ENCODE measurements around the gene PHKG1. TPM values are rescaled to one million over a fixed set of nuclear protein-coding genes. Genes with fewer than 3 reads are reported as not detected.
A peak's percentile ranks its signal among the peaks of the same experiment; 100 is the strongest.
"Not testable (repeated sequence)": the region's sequence is repeated elsewhere in the genome, so short reads cannot be mapped to it uniquely, and the experiment has no call there.

PHKG1 gene
- polyA plus RNA-seq (ENCODE audit: insufficient read length in 3 of 3): 1 to 10 TPM; 1.0 to 3.0 (median 2.6) TPM
- long read RNA-seq, donor 1: 0 reads
- long read RNA-seq, donor 2: 0 reads
- long read RNA-seq, donor 3: 0 reads
- long read RNA-seq, donor 4: 0 reads
- long read RNA-seq, donor 5: 0 reads
- long read RNA-seq, donor 6: 0 reads
- long read RNA-seq, donor 7, partial matches to known transcripts: 8 of 46 reads
- long read RNA-seq, donor 7, other reads (novel, unspliced or antisense): 38 of 46 reads
- long read RNA-seq, donor 8: 0 reads
- long read RNA-seq, donor 9, partial matches to known transcripts: 8 of 34 reads
- long read RNA-seq, donor 9, other reads (novel, unspliced or antisense): 26 of 34 reads
- long read RNA-seq, donor 10: 0 reads
- long read RNA-seq, donor 11: 0 reads
- long read RNA-seq, donor 12, partial matches to known transcripts: 12 of 57 reads
- long read RNA-seq, donor 12, other reads (novel, unspliced or antisense): 45 of 57 reads
- long read RNA-seq, donor 13, partial matches to known transcripts: 0 of 10 reads
- long read RNA-seq, donor 13, other reads (novel, unspliced or antisense): 10 of 10 reads
- long read RNA-seq, donor 14: 0 reads
- long read RNA-seq, donor 15: 0 reads
- long read RNA-seq, donor 16, partial matches to known transcripts: 9 of 9 reads
- long read RNA-seq, donor 16, other reads (novel, unspliced or antisense): 0 of 9 reads

DNA sequence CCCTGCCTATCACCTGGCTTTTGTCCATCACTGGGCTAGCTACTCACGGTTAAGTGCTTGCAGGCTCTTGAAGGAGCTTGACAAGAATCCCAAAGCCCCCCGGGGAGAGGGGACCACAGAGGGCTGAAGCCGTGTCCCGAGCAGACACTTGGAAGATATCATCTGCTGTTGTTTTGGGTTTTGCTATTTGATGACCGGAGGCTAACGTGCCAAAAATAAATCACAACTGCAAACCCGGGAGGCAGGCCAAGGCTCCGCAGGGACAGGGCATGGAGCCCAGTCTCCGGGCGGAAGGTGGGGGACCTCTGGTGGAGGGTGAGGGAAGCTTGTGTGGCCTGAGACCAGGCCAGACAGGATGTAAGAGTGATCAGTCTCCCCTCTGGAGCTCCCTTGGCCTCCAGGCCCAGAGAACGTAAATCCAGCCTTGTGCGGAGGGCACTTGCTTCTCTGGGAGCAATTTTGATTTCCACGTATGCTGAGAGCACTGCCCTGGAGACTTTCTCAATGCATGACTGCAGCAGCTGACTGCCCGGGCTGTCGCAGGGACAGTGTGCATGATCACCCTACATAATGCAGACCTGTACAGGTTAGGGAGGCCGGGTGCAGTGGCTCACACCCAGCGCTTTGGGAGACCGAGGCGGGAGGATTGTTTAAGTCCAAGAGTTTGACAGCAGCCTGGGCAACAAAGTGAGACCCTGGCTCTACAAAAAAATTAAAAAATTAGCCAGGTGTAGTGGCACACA is at the start of gene PHKG1:
PHKG1 (minus strand) TSS at position 164 of the 743 bp plus-strand sequence. CDS start 4,011 bp downstream, outside the sequence.
- DNase-seq: no peak

- not testable (repeated sequence) for DNase-seq
Observed at GRCh38 chr7:56131062-56131461, 38.3 kb upstream of the PHKG1 start.

DNA sequence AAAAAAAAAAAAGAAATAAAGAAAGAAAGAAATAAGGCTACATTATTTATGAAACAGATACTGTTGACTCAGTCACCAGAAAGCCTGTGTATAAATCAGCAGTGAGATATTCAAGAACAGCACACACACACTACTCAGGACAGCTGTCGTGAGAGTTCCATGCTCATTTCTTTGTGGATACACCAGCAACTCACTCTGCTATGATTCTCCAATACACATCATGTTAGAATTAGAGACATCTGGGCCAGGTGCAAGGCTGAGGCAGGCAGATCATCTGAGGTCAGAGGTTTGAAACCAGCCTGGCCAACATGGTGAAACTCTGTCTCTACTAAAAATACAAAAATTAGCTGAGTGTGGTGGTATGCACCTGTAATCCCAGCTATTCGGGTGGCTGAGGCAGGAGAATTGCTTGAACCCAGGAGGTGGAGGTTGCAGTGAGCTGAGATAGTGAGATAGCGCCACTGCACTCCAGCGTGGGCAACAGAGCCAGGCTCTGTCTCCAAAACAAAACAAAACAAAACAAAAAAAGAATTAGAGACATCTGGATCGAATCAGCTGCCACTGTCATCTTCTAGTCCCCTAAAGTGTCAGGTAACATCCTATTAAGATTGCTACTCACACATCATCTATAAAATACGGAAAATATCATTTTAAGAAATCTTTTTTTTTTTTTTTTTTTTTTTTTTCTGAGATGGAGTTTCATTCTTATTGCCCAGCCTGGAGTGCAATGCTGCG is 34.7 kb upstream of the PHKG1 start:
- no peak for DNase-seq

- no peak for DNase-seq
Observed at GRCh38 chr7:56125831-56126230, 33.1 kb upstream of the PHKG1 start.

DNA sequence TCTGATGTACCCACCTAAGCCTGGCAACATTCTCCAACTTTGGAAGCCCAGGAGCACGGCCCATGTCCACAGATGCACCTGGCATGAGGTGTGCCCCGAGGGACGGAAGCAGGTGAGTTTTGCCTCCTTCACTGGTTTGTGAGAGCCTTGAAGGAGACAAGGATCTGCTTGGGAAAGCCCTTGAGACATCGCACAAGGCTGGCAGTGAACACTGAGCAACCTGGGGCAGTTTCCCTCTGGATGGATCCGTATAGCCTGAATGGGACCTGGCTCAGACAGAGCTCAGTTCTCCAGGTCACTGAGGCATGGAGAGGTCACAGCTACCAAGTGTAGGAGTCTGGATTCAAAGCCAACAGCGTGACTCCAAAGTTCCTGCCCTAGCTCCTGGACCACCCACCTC is 32.2 kb upstream of the PHKG1 start:
- DNase-seq: no peak

GRCh38 chr7:56121440-56121839 is 28.7 kb upstream of the PHKG1 start:
- DNase-seq: no peak

DNA sequence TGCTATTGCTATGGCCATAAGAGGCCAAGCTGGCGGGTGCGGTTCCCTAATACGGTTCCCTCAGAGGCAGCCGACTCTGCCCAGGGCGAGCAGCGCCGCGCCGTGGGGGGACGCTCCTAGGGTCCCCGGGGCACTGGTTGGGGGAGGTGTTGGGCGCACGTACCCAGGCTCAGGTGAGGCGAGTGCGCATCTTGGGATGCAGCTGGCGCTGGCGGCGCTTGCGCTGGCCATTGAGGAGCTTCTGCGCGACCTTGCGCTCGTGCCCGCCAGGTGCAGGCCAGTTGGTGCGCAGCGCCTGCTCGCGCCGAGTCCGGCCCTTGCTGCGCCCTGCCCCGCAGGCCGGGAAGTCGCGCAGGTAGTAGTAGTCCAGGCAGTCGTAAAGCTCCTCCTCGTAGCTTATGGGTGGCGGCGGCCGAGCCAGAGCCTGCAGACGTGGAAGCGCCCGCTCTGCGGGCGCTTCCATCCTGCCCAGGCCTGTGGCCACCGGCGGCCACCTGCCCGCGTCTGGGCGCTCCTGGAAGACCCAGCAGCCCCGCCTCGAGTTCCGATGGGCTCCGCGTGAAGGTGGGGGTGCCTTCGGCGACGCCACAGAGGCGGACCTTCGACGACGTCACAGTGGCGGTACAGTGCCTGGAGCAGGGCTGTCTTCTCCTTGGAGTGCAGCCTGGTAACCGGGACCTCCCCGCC is 23.2 kb upstream of the PHKG1 start, which contains the start of gene NUPR2:
NUPR2 (minus strand) TSS at position 566 of the 687 bp plus-strand sequence; CDS start at position 463, 103 bp downstream.
- DNase-seq: no peak

- not testable (repeated sequence) for DNase-seq
Observed at GRCh38 chr7:56112244-56112643, 19.5 kb upstream of the PHKG1 start.

DNA sequence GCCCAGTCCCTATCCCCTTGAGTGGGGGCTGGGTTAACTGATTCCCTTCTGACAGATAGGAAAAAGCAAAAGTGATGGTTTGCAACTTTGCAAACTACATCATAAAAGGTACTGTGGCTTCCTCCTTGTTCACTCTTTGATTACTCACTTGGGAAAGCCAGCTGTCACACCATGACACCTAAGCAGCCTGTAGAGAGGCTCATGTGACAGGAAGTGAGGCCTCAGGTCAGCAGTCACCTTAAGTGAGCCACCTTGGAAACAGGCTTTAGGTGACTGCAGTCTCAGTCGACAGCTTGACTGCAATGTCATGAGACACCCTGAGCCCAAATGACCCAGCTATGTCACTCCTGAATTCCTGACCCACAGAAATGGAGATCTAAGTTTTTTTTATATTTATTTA is 17.9 kb upstream of the PHKG1 start:
- no peak for DNase-seq

- no peak for DNase-seq
Observed at GRCh38 chr7:56107954-56108258, 15.2 kb upstream of the PHKG1 start.

DNA sequence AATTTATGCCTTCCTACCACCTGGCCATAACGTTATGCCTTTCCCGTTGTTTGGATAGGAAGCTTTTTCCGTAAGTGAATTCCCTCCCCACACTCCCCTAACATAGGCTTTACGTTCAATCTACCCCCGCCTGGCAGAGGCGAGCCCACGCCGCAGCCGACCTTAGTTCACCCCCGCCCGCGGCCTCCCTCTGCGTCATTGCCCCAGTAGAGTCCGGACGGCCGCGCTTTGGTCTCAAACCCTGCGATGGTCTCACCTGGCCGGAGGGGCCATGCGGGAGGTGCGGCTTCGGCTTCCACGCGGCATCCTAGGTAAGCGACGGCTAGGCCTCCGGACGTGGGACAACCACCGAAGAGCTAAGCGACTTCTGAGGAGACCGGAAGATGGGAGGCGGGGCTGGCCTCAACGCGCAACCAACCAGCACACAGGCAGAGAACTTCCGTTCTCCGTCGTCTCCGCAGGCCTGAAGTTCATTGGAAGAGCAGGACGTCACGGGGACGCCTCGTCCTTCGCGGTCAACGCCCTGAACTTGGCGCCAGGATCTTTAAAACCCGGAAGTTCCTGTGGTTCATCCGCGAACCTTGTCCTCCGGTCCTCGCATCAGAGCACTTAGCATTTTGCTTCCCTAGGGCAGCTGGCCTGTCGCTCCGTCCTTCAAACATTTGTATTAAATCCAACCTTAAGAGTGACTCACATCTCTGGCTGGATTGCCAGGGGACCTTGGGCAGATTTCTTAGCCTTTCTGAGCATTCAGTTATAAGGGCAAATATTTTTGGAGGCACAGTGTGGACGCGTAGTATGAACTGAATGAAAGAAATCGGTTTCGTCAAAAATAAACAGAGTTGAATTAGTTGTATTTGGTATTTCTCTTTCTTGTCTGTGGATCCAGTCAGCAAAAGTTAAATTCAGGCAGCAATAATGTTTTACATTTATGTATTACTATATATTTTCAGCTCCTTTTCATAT is 13.6 kb upstream of the PHKG1 start, which contains the start of gene CHCHD2:
CHCHD2 (minus strand) TSS at position 369 of the 966 bp plus-strand sequence; CDS start at position 306, 63 bp downstream.
- DNase-seq: peak; percentile 98

- peak; percentile 38 for DNase-seq
Observed at GRCh38 chr7:56105508-56105907, 12.8 kb upstream of the PHKG1 start.

GRCh38 chr7:56104138-56104537 is 11.4 kb upstream of the PHKG1 start:
- not testable (repeated sequence) for DNase-seq

DNA sequence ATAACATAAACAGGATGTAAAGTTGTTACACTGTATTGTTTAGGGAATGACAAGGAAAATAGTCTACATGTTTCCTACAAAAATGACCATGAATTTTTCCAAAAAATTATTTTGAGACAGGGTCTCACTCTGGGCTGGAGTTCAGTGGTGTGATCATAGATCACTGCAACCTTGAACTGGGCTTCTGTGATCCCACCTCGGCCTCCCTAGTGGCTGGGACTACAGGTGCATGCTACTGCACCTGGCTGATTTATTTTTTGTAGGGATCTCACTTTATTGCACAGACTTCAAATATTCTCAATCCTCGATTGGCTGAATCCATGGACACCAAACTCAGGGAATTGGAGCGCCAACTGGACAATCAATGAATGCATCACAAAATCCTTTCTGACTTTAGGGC is 6.9 kb upstream of the PHKG1 start:
- DNase-seq: no peak

DNA sequence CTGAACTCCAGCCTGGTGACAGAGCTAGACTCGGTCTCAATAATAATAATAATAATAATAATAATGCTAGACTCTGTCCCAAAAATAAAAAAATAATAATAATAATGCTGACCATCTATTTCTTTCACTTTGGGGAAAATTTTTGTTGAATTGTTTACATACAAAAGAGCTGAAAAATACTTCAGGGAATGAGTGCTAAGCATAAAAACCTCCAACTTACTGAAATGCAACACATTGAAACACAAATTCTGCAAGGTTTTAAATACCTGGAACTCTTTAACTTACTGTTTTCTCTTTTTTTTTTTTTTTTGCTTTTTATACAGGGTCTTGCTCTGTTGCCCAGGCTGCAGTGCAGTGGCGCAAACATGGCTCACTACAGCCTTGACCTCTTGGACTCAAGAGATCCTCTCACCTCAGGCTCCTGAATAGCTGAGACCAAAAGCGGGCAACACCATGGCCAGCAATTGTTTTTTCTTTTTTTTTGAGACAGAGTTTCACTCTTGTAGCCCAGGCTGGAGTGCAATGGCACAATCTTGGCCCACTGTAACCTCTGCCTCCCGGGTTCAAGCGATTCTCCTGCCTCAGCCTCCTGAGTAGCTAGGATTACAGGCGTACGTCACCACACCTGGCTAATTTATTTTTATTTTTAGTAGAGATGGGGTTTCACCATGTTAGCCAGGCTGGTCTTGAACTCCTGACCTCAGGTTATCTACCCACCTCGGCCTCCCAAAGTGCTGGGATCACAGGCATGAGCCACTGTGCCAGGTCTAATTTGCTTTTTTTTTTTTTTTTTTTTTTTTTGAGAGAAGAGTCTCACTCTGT is 5.6 kb upstream of the PHKG1 start:
- DNase-seq: not testable (repeated sequence)

GRCh38 chr7:56097700-56098099 is 4.9 kb upstream of the PHKG1 start:
- no peak for DNase-seq

DNA sequence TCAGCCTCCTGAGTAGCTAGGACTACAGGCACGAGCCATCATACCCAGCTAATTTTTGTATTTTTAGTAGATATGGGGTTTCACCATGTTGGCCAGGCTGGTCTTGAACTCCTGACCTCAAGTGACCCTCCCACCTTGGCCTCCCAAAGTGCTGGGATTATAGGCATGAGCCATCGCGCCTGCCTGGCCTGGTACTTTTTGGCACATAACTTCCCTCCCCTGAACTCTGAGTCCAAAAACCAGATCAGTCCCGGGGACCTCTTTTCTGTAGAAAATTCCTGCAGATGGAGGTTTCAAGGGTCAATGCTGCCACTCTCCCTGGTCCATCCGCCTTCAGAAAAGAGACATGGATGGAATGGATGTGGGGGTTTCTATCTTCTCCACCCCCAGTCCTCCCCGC is 364 bp downstream of the PHKG1 start:
- not testable (repeated sequence) for DNase-seq

GRCh38 chr7:56091591-56091990 is 1.2 kb downstream of the PHKG1 start:
- no peak for DNase-seq

DNA sequence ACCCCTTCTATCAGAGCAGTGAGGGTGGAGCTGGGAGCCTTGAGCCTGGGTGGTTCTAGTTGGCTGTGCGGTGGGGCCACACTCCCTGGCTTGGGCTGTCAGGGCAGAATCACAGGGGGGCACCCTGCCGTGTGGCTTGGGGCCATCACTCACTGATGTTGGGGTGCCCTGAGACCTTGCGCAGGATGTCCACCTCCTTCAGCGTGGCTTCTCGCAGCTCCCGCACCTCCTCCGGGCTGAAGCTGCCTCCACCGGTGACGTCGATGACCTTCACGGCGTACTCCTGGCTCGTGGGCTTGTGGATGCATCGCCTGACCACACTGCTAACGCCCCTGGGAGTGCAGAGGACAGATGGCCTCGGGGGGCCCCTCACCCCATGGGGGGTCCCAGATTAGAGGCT is 5.3 kb downstream of the PHKG1 start:
- no peak for DNase-seq
